ENCODE data around the gene PEX14.
A peak's percentile ranks its signal among the peaks of the same experiment; 100 is the strongest.
"Not testable (repeated sequence)": the region's sequence is repeated elsewhere in the genome, so short reads cannot be mapped to it uniquely, and the experiment has no call there.

PEX14 gene

GRCh38 chr1:10440305-10440704 lies 34.4 kb upstream of the PEX14 start:
- H3K4me3 Mint-ChIP-seq, result no peak overlapping the region
- H3K9me3 Mint-ChIP-seq, result no peaks in the 10 kb centered on the region
- no peaks in the 10 kb centered on the region for H3K4me1 Mint-ChIP-seq
- no peak for DNase-seq
- no peaks in the 10 kb centered on the region for H3K27me3 Mint-ChIP-seq
- H3K27ac Mint-ChIP-seq, result no peak overlapping the region
- no peaks in the 10 kb centered on the region for H3K36me3 Mint-ChIP-seq
- CTCF ChIA-PET, result no interaction called here

GRCh38 chr1:10440794-10441193 lies 34.0 kb upstream of the PEX14 start:
- no peaks in the 10 kb centered on the region for H3K36me3 Mint-ChIP-seq
- H3K4me1 Mint-ChIP-seq, result no peaks in the 10 kb centered on the region
- CTCF ChIA-PET, result no interaction called here
- no peak for DNase-seq
- H3K9me3 Mint-ChIP-seq, result no peaks in the 10 kb centered on the region
- H3K27me3 Mint-ChIP-seq, result no peaks in the 10 kb centered on the region
- no peak overlapping the region for H3K4me3 Mint-ChIP-seq
- H3K27ac Mint-ChIP-seq, result no peak overlapping the region

DNA sequence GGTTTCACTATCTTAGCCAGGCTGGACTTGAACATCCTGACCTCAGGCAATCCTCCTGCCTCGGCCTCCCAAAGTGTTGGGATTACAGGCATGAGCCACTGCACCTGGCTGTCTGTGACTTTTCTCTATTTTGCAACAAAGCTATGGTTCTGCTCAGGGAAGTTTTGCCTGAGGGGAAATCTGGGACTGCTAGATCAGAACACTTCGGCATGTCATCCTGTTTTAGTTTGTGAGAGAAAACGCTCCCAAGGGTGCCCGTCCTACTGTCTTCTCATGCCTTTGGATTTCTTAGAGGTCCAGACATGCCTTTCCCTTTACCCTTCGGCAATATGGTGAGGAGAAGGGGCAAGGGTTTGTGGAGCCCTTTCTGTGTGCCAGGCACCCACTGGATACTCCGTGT lies 30.5 kb upstream of the PEX14 start:
- no peaks in the 10 kb centered on the region for H3K4me1 Mint-ChIP-seq
- H3K4me3 Mint-ChIP-seq, result no peak overlapping the region
- H3K27me3 Mint-ChIP-seq, result no peaks in the 10 kb centered on the region
- no peak for DNase-seq
- H3K27ac Mint-ChIP-seq, result peak overlapping the region; percentile 11
- CTCF ChIA-PET, result interaction anchor here (1.0 kb wide), 1 partner anchor 14 kb away, joined by 3 read pairs; the partner anchor contains the start of gene CENPS
- H3K9me3 Mint-ChIP-seq, result no peaks in the 10 kb centered on the region
- no peaks in the 10 kb centered on the region for H3K36me3 Mint-ChIP-seq

- Mint-ChIP-seq H3K4me1 (no peaks in the 10 kb centered on the region), H3K27ac (no peak overlapping the region), H3K27me3 (no peaks in the 10 kb centered on the region), H3K4me3 (no peak overlapping the region), H3K36me3 (no peaks in the 10 kb centered on the region), H3K9me3 (no peaks in the 10 kb centered on the region)
- CTCF ChIA-PET, result no interaction called here
- DNase-seq, result no peak
Observed at GRCh38 chr1:10444795-10445397, 29.9 kb upstream of the PEX14 start.

DNA sequence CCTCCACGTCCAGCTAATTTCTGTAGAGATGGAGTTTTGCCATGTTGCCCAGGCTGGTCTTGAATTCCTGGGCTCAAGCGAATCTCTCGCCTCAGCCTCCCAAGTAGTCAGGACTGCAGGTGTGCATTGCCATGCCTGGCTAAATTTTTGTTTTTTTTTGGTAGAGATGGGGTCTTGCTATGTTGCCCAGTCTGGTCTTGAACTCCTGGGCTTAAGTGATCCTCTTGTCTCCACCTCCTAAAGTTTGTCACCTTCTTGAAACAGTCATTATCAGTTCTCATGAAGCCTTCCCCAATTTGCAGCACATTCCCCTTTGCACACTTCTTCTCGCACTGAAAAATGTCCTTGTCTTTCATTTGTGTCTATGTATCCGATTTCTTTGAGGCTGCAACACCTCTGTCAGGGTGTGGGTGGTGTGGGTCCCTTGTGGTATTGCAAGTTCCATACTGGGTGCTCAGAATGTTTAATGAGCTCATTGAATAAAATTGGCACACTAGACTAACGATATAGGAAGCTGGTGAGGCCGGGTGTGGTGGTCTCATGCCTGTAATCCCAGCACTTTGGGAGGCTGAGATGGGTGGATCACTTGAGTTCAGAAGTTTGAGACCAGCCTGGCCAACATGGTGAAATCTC lies 27.8 kb upstream of the PEX14 start:
- no peak overlapping the region for H3K4me3 Mint-ChIP-seq
- no peaks in the 10 kb centered on the region for H3K27me3 Mint-ChIP-seq
- H3K9me3 Mint-ChIP-seq, result no peaks in the 10 kb centered on the region
- H3K4me1 Mint-ChIP-seq, result no peaks in the 10 kb centered on the region
- CTCF ChIA-PET, result no interaction called here
- no peak for DNase-seq
- H3K36me3 Mint-ChIP-seq, result no peaks in the 10 kb centered on the region
- H3K27ac Mint-ChIP-seq, result no peak overlapping the region

DNA sequence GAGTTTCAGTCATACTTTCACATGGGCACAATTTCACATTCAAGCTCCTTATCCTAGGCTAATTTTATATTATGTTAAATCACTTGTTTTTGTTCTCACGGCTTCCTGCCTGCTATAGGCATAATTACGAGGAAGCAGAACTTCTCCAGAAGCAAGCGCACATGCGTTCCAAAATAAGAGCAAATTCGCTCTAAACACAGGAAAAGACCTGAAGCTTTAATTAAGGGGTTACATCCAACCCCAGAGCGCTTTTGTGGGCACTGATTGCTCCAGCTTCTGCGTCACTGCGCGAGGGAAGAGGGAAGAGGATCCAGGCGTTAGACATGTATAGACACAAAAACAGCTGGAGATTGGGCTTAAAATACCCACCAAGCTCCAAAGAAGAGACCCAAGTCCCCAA lies 25.0 kb upstream of the PEX14 start, which contains the start of gene CORT:
Gene CORT, plus strand, starts transcription at position 281 of the 400 bp plus-strand sequence. CDS start 193 bp downstream, outside the sequence.
- H3K27ac Mint-ChIP-seq, result no peak within 1 kb of the TSS
- H3K4me3 Mint-ChIP-seq, result no peak within 1 kb of the TSS
- no peaks in the 10 kb centered on the region for H3K27me3 Mint-ChIP-seq
- H3K36me3 Mint-ChIP-seq, result no peaks in the 10 kb centered on the region
- CTCF ChIA-PET, result interaction anchor here (0.6 kb wide), 1 partner anchor 506 kb away, joined by 3 read pairs; the partner anchor contains the start of genes LZIC and NMNAT1
- no peak for DNase-seq
- H3K9me3 Mint-ChIP-seq, result no peaks in the 10 kb centered on the region
- H3K4me1 Mint-ChIP-seq, result no peaks in the 10 kb centered on the region

DNA sequence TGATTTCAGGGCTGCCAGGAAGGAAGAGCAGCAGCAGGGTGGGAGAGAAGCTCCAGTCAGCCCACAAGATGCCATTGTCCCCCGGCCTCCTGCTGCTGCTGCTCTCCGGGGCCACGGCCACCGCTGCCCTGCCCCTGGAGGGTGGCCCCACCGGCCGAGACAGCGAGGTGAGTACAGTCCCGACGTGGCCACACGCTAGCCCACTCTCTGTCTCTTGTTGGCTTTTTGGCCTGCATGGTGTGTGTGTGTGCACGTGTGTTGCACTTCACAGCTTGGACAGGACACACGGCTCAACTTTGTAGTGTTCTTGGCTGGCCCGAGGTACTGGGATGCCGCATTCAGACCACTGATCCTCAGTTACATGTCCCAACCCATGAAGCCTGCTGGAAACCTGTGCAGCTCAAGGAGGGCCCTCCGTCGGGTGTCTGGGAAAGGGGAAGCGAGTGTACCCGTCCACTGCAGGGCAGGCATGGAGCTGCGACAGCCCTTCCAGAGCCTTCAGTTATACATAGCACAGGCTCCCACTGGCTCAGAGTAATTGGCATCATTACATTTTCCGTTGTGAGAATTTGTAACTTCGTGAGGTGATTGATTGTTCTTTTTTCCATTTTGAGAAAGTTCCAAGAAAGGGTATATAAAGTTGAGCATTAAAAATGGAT lies 24.5 kb upstream of the PEX14 start:
- no peaks in the 10 kb centered on the region for H3K36me3 Mint-ChIP-seq
- CTCF ChIA-PET, result interaction anchor here (0.6 kb wide), 1 partner anchor 507 kb away, joined by 3 read pairs; the partner anchor contains the start of genes LZIC and NMNAT1
- H3K4me3 Mint-ChIP-seq, result no peak overlapping the region

DNA sequence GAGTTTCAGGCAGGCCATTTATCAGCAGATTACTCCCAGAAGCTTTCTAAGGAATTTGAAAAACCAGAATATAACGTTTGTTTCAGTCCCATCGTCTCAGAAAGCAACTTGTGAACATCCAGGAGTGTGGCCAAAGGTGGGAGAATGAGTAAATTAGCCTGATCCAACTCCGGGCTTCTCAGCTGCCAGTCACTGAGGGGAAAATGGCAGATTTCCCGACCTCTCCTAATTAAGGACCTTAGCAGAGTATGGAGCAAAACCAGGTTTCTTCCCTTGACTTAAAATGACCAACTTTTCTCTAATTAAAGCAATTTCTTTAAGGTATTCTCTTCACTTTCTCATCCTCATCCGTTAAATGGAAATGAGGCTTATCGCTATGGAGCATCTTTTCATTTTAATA lies 23.9 kb upstream of the PEX14 start:
- H3K27me3 Mint-ChIP-seq, result no peaks in the 10 kb centered on the region
- H3K4me3 Mint-ChIP-seq, result no peak overlapping the region
- DNase-seq, result no peak
- no peak overlapping the region for H3K27ac Mint-ChIP-seq
- CTCF ChIA-PET, result no interaction called here
- H3K4me1 Mint-ChIP-seq, result no peaks in the 10 kb centered on the region
- H3K36me3 Mint-ChIP-seq, result no peaks in the 10 kb centered on the region
- H3K9me3 Mint-ChIP-seq, result no peaks in the 10 kb centered on the region

More for the DNA sequence above, 24.5 kb upstream of the PEX14 start:
- Mint-ChIP-seq H3K4me1 (no peaks in the 10 kb centered on the region), H3K27ac (no peak overlapping the region), H3K27me3 (no peaks in the 10 kb centered on the region), H3K9me3 (no peaks in the 10 kb centered on the region)
- DNase-seq, result no peak

DNA sequence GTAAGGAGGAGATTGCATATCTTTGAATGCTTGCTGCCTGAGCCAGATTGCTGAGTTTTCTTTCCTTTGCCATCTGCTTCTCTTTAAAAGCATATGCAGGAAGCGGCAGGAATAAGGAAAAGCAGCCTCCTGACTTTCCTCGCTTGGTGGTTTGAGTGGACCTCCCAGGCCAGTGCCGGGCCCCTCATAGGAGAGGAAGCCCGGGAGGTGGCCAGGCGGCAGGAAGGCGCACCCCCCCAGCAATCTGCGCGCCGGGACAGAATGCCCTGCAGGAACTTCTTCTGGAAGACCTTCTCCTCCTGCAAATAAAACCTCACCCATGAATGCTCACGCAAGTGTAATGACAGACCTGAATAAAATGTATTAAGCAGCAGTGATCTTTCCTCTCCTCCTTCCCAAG lies 23.5 kb upstream of the PEX14 start:
- no peaks in the 10 kb centered on the region for H3K4me1 Mint-ChIP-seq
- no peak overlapping the region for H3K27ac Mint-ChIP-seq
- CTCF ChIA-PET, result no interaction called here
- no peak overlapping the region for H3K4me3 Mint-ChIP-seq
- DNase-seq, result no peak
- no peaks in the 10 kb centered on the region for H3K36me3 Mint-ChIP-seq
- H3K27me3 Mint-ChIP-seq, result no peaks in the 10 kb centered on the region
- H3K9me3 Mint-ChIP-seq, result no peaks in the 10 kb centered on the region

DNA sequence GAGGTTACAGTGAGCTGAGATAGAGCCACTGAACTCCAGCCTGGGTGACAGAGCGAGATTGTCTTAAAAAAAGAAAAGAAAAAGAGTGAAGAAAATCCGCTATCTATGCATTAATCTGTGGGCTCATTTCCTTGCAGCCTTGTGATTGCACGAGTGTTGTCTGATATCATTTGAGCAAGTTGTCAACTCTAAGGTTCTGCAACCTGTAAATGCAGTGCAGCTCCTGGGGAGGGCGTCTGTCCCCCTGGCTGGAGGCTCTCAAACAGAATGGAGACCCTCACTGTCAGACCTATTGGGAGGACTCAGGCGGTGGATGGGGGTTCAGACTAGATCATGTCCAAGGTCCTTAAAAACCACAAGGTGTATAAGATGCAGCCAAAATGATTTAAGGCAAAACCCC lies 18.7 kb upstream of the PEX14 start:
- DNase-seq, result no peak
- Mint-ChIP-seq H3K36me3 (peaks cover 7% of the 10 kb centered on the region), H3K4me1 (peaks cover 21% of the 10 kb centered on the region), H3K27me3 (no peaks in the 10 kb centered on the region), H3K27ac (no peak overlapping the region), H3K4me3 (no peak overlapping the region), H3K9me3 (no peaks in the 10 kb centered on the region)
- CTCF ChIA-PET, result no interaction called here

DNA sequence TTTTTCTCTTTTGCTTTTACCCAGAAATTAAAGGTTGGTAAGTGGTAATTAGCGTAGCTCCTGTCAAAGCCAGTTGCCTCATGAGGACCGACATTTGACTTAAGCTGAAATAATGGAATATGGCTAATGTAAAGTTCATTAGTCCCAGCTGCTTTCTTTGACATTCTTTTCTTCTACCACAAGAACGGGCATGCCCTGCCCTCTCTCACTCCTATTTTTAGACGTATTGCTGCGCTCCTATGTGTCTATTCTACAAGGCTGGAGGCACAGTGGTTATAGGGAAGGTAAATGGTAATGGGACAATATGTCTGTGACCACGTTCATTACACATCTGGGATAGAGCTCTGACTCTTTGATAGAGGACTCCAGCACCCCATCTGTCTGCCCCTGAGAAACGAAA lies 18.1 kb upstream of the PEX14 start:
- Mint-ChIP-seq H3K36me3 (peaks cover 9% of the 10 kb centered on the region), H3K27ac (peak overlapping the region; percentile 3), H3K27me3 (no peaks in the 10 kb centered on the region), H3K4me1 (peaks cover 21% of the 10 kb centered on the region), H3K4me3 (no peak overlapping the region), H3K9me3 (no peaks in the 10 kb centered on the region)
- no peak for DNase-seq
- CTCF ChIA-PET, result no interaction called here

DNA sequence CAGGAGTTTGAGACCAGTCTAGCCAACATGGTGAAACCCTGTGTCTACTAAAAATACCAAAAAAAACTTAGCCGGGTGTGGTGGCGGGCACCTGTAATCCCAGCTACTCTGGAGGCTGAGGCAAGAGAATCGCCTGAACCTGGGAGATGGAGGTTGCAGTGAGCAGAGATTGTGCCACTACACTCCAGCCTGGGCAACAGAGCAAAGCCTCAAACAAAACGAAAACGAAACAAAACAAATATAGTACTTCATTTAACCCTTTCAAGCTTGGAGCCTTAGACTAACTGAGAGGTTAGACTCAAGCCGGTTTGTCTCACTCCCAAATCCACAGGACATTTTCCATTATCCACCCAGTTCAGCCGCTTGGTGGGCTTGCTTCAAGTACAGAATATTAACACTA lies 17.3 kb upstream of the PEX14 start:
- not testable (repeated sequence) for DNase-seq, H3K9me3 Mint-ChIP-seq, H3K4me3 Mint-ChIP-seq, H3K27me3 Mint-ChIP-seq
- H3K36me3 Mint-ChIP-seq, result peaks cover 13% of the 10 kb centered on the region
- peaks cover 21% of the 10 kb centered on the region for H3K4me1 Mint-ChIP-seq
- H3K27ac Mint-ChIP-seq, result peak overlapping the region; percentile 47
- CTCF ChIA-PET, result interaction anchor here (1.3 kb wide), 1 partner anchor 37 kb away, joined by 4 read pairs; no protein-coding TSS in a partner anchor

GRCh38 chr1:10457875-10458274 lies 16.9 kb upstream of the PEX14 start:
- H3K27ac Mint-ChIP-seq, result peak overlapping the region; percentile 55
- DNase-seq, result no peak
- peaks cover 21% of the 10 kb centered on the region for H3K4me1 Mint-ChIP-seq
- no peaks in the 10 kb centered on the region for H3K27me3 Mint-ChIP-seq
- CTCF ChIA-PET, result interaction anchor here (1.3 kb wide), 1 partner anchor 37 kb away, joined by 4 read pairs; no protein-coding TSS in a partner anchor
- H3K36me3 Mint-ChIP-seq, result peaks cover 17% of the 10 kb centered on the region
- no peak overlapping the region for H3K4me3 Mint-ChIP-seq
- no peaks in the 10 kb centered on the region for H3K9me3 Mint-ChIP-seq

DNA sequence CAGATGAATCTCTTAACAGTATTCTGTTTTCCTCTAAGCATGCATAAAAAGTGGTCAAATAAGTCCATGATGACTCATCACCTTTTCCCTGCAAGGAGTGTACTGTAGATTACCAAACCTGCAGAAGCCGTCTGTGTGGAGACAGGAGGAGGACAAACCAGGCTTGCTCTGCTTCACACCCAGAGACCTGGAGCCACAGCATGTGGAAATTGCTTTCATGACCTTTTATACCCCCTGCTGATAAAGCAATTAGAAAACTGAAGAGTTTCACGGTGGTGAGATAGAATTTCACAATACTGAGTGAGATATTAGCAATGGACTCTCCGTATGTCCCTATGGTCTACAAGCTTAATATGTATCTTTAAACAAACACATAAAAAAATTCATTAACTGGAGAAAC lies 15.6 kb upstream of the PEX14 start:
- no peak for DNase-seq
- peaks cover 25% of the 10 kb centered on the region for H3K36me3 Mint-ChIP-seq
- H3K4me1 Mint-ChIP-seq, result peaks cover 21% of the 10 kb centered on the region
- H3K27me3 Mint-ChIP-seq, result no peaks in the 10 kb centered on the region
- CTCF ChIA-PET, result interaction anchor here (0.6 to 0.8 kb wide), 2 partner anchors 34 to 121 kb away, joined by 3 read pairs; no protein-coding TSS in a partner anchor
- H3K27ac Mint-ChIP-seq, result no peak overlapping the region
- H3K9me3 Mint-ChIP-seq, result no peaks in the 10 kb centered on the region
- H3K4me3 Mint-ChIP-seq, result no peak overlapping the region

GRCh38 chr1:10467078-10467477 lies 7.7 kb upstream of the PEX14 start:
- no peaks in the 10 kb centered on the region for H3K9me3 Mint-ChIP-seq
- no peaks in the 10 kb centered on the region for H3K27me3 Mint-ChIP-seq
- H3K4me3 Mint-ChIP-seq, result no peak overlapping the region
- H3K36me3 Mint-ChIP-seq, result peaks cover 35% of the 10 kb centered on the region
- H3K27ac Mint-ChIP-seq, result no peak overlapping the region
- DNase-seq, result no peak
- CTCF ChIA-PET, result no interaction called here
- H3K4me1 Mint-ChIP-seq, result peaks cover 12% of the 10 kb centered on the region

All from activated naive CD4-positive, alpha-beta T cell treated with anti-CD3 and anti-CD28 coated beads, Interleukin-2, amount 10 ng/mL, durations not matched to agents 7 days and 5 days (primary cell).